H9 (cell line): ENCODE data around the gene EMC8. TPM values are rescaled to one million over a fixed set of nuclear protein-coding genes. Genes with fewer than 3 reads are reported as not detected.

Experiments
- DNase-seq: peaks from one replicate; pipeline ENCODE4 v3.0.0-alpha.2; 2017
- H2AFZ ChIP-seq: one replicate; pipeline ENCODE4 v1.6.1; 2013; ENCODE audit warnings: mild to moderate bottlenecking, low read length, control low read depth, moderate library complexity
- H2AK5ac ChIP-seq: 2 replicates; pipeline ENCODE4 v1.6.1; 2013; ENCODE audit warnings: low read length, control low read depth, mixed read lengths; ENCODE audit not compliant: insufficient read length
- H2BK120ac ChIP-seq: one replicate; pipeline ENCODE4 v1.6.1; 2013; ENCODE audit warnings: low read depth, mild to moderate bottlenecking, low read length, control low read depth, inconsistent platforms; ENCODE audit not compliant: poor library complexity, severe bottlenecking
- H2BK12ac ChIP-seq: 2 replicates; pipeline ENCODE4 v1.6.1; 2013; ENCODE audit warnings: low read length, control low read depth, mixed read lengths, low read depth; ENCODE audit not compliant: insufficient read length
- H2BK15ac ChIP-seq: 2 replicates; pipeline ENCODE4 v1.6.1; 2013; ENCODE audit warnings: low read depth, low read length, control low read depth
- H2BK20ac ChIP-seq: one replicate; pipeline ENCODE4 v1.6.1; 2013; ENCODE audit warnings: low read depth, mild to moderate bottlenecking, low read length, control low read depth, inconsistent platforms; ENCODE audit not compliant: poor library complexity, severe bottlenecking
- H2BK5ac ChIP-seq: 2 replicates; pipeline ENCODE4 v1.6.1; 2013; ENCODE audit warnings: low read length, control low read depth, mixed read lengths; ENCODE audit not compliant: insufficient read length
- H3K14ac ChIP-seq: 2 replicates; pipeline ENCODE4 v1.6.1; 2013; ENCODE audit warnings: low read length, control low read depth; ENCODE audit not compliant: insufficient read depth
- H3K18ac ChIP-seq: 2 replicates; pipeline ENCODE4 v1.6.1; 2013; ENCODE audit warnings: low read depth, mild to moderate bottlenecking, mixed read lengths, low read length, control low read depth; ENCODE audit not compliant: insufficient read length
- H3K23ac ChIP-seq: 2 replicates; pipeline ENCODE4 v1.6.1; 2013; ENCODE audit warnings: low read length, control low read depth, mixed read lengths, low read depth; ENCODE audit not compliant: insufficient read length
- H3K23me2 ChIP-seq: 2 replicates; pipeline ENCODE4 v1.6.1; 2013; ENCODE audit warnings: low read depth, mild to moderate bottlenecking, mixed read lengths, low read length, control low read depth; ENCODE audit not compliant: insufficient read length, poor library complexity, severe bottlenecking
- H3K27ac ChIP-seq: 2 replicates; pipeline ENCODE4 v1.5.1; 2013; ENCODE audit warnings: low read length, control low read depth, mixed read lengths, low read depth; ENCODE audit not compliant: insufficient read length
- H3K27me3 ChIP-seq: 2 replicates; pipeline ENCODE4 v1.6.1; 2013; ENCODE audit warnings: low read length, control low read depth, inconsistent platforms; ENCODE audit not compliant: insufficient read depth
- H3K4ac ChIP-seq: 2 replicates; pipeline ENCODE4 v1.6.1; 2013; ENCODE audit warnings: low read depth, mild to moderate bottlenecking, control low read depth, inconsistent platforms, low read length, moderate library complexity
- H3K4me1 ChIP-seq: 2 replicates; pipeline ENCODE4 v1.6.1; 2013; ENCODE audit warnings: low read length, control low read depth, inconsistent platforms; ENCODE audit not compliant: insufficient read depth
- H3K4me2 ChIP-seq: 2 replicates; pipeline ENCODE4 v1.6.1; 2013; ENCODE audit warnings: low read length, control low read depth, mixed read lengths; ENCODE audit not compliant: insufficient read length, insufficient read depth
- H3K56ac ChIP-seq: 2 replicates; pipeline ENCODE4 v1.6.1; 2013; ENCODE audit warnings: low read depth, mild to moderate bottlenecking, mixed read lengths, low read length, control low read depth; ENCODE audit not compliant: insufficient read length
- H3K79me1 ChIP-seq: 2 replicates; pipeline ENCODE4 v1.6.1; 2013; ENCODE audit warnings: low read depth, mild to moderate bottlenecking, moderate library complexity, low read length, control low read depth, inconsistent platforms; ENCODE audit not compliant: insufficient read depth, poor library complexity, severe bottlenecking
- H3K79me2 ChIP-seq: 2 replicates; pipeline ENCODE4 v1.6.1; 2013; ENCODE audit warnings: low read length, control low read depth, inconsistent platforms; ENCODE audit not compliant: insufficient read depth
- H3K9ac ChIP-seq: 2 replicates; pipeline ENCODE4 v1.6.1; 2013; ENCODE audit warnings: low read length, control low read depth, mixed read lengths; ENCODE audit not compliant: insufficient read length; ENCODE audit errors: extremely low read depth
- H3K9me3 ChIP-seq: one replicate; pipeline ENCODE4 v1.6.1; 2013; ENCODE audit warnings: low read depth, low read length, inconsistent platforms; ENCODE audit not compliant: control insufficient read depth
- H3T11ph ChIP-seq: one replicate; pipeline ENCODE4 v1.6.1; 2013; ENCODE audit warnings: mild to moderate bottlenecking, low read length, control low read depth, inconsistent platforms
- H4K20me1 ChIP-seq: one replicate; pipeline ENCODE4 v1.6.1; 2013; ENCODE audit not compliant: control insufficient read depth, insufficient read length, insufficient read depth
- H4K5ac ChIP-seq: 2 replicates; pipeline ENCODE4 v1.6.1; 2013; ENCODE audit warnings: low read depth, mild to moderate bottlenecking, mixed read lengths, low read length, control low read depth; ENCODE audit not compliant: insufficient read length
- H4K8ac ChIP-seq: replicated peaks from 2 replicates; pipeline ENCODE4 v1.6.1; 2013; ENCODE audit warnings: low read length, control low read depth, mixed read lengths, low read depth; ENCODE audit not compliant: insufficient read length
- H4K91ac ChIP-seq: 2 replicates; pipeline ENCODE4 v1.6.1; 2013; ENCODE audit warnings: low read depth, mild to moderate bottlenecking, moderate library complexity, mixed read lengths, low read length, control low read depth; ENCODE audit not compliant: insufficient read length
- H3K27ac Mint-ChIP-seq, 3 experiments: 2 replicates in 2 of 3; 3 replicates in 1 of 3; pipeline ENCODE4 v1.8.0; 2020 to 2021; ENCODE audit warnings: mixed read lengths in 3 of 3, mild to moderate bottlenecking in 1 of 3, moderate library complexity in 1 of 3
- H3K27me3 Mint-ChIP-seq: 2 replicates; pipeline ENCODE4 v1.8.0; 2021; ENCODE audit warnings: low read depth, mild to moderate bottlenecking, moderate library complexity, mixed read lengths
- H3K36me3 Mint-ChIP-seq, 3 experiments: 2 replicates in 2 of 3; 3 replicates in 1 of 3; pipeline ENCODE4 v1.8.0; 2020 to 2021; ENCODE audit warnings: low read depth in 3 of 3, mixed read lengths in 3 of 3; ENCODE audit not compliant: insufficient read depth in 1 of 3
- H3K4me1 Mint-ChIP-seq, 2 experiments: 2 replicates each; pipeline ENCODE4 v1.8.0; 2020; ENCODE audit warnings: mixed read lengths in 2 of 2
- H3K4me3 Mint-ChIP-seq, 2 experiments: 2 replicates in 1 of 2; 3 replicates in 1 of 2; pipeline ENCODE4 v1.8.0; 2020 to 2021; ENCODE audit warnings: mild to moderate bottlenecking in 2 of 2, mixed read lengths in 2 of 2, moderate library complexity in 1 of 2
- H3K9me3 Mint-ChIP-seq, 2 experiments: 2 replicates in 1 of 2; 3 replicates in 1 of 2; pipeline ENCODE4 v1.8.0; 2020; ENCODE audit warnings: mild to moderate bottlenecking in 2 of 2, mixed read lengths in 2 of 2, moderate library complexity in 1 of 2
- WGBS: extraction: QIAGEN DNeasy Blood & Tissue Kit; methylation state at CpG from one replicate; pipeline ENCODE4 v1.1.7; 2013; ENCODE audit warnings: missing lambda C conversion rate, low lambda C conversion rate, mixed read lengths; ENCODE audit not compliant: insufficient read length; ENCODE audit errors: extremely low coverage; 5-methylcytosine and 5-hydroxymethylcytosine counted together
- total RNA-seq: library from RNA; stranded (reverse); gene quantifications from 2 replicates; pipeline ENCODE4 v1.2.1, GENCODE V29; 2021
- TF ChIP-seq, protein P1 (sequence below): fragments of 200-600 bp; sonication (generic); conservative IDR thresholded peaks from 3 replicates; pipeline ENCODE4 v1.8.0; 2021; ENCODE audit warnings: antibody characterized with exemption, mild to moderate bottlenecking

EMC8 gene
- total RNA-seq, 1 experiment from 2014 or later, result 52.3 TPM

DNA sequence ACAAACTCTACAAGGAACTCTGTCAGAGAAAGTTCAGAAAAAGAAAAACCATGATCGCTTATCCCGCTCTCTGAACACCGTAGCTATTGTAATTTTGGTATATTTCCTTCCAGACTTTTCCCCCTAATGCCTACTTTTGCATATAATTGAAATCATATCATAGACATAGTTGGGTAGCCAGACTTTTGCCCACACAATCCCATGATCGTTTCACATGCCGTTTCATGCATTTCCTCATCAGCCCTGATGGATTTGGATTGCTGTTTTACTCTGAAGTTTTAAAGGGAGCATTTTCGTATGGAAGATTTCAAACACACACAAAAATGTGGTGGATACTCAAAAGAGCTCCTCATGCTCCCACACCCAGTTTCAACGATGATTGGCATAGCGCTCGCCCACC is 31.5 kb upstream of the EMC8 start:
- Mint-ChIP-seq H3K4me1 (peaks cover 0 to 7% of the 10 kb centered on the region in 2 experiments; a peak in 2 of 4 replicates), H3K27ac (no peak overlapping the region), H3K27me3 (peaks cover 27% of the 10 kb centered on the region), H3K4me3 (no peak overlapping the region), H3K9me3 (peaks cover 11 to 19% of the 10 kb centered on the region in 2 experiments), H3K36me3 (peaks cover 2 to 10% (median 2%) of the 10 kb centered on the region in 3 experiments; a peak in 4 of 7 replicates)
- Histone ChIP-seq H3K9me3 (no peaks in the 10 kb centered on the region), H3K4me1 (no peaks in the 10 kb centered on the region), H3K23ac (no peak overlapping the region), H3K4ac (no peak overlapping the region), H2BK15ac (no peak overlapping the region), H2AK5ac (no peak overlapping the region), H4K91ac (no peak overlapping the region), H3K79me2 (no peaks in the 10 kb centered on the region), H4K8ac (no peak overlapping the region), H2BK5ac (no peak overlapping the region), H3K9ac (no peak overlapping the region), H4K5ac (no peak overlapping the region), H2BK120ac (no peak overlapping the region), H2BK12ac (no peak overlapping the region), H3K23me2 (no peaks in the 10 kb centered on the region), H4K20me1 (no peaks in the 10 kb centered on the region), H2BK20ac (no peak overlapping the region), H3K27ac (no peak overlapping the region), H3K18ac (no peak overlapping the region), H3K56ac (no peak overlapping the region), H2AFZ (no peak overlapping the region), H3K4me2 (no peak overlapping the region), H3K14ac (no peak overlapping the region), H3K27me3 (no peaks in the 10 kb centered on the region), H3K79me1 (no peaks in the 10 kb centered on the region), H3T11ph (no peak overlapping the region)
- no peak for DNase-seq
- WGBS, result no CpG with 5 or more reads among the region's 9 CpGs
- TF ChIP-seq, protein P1, sequence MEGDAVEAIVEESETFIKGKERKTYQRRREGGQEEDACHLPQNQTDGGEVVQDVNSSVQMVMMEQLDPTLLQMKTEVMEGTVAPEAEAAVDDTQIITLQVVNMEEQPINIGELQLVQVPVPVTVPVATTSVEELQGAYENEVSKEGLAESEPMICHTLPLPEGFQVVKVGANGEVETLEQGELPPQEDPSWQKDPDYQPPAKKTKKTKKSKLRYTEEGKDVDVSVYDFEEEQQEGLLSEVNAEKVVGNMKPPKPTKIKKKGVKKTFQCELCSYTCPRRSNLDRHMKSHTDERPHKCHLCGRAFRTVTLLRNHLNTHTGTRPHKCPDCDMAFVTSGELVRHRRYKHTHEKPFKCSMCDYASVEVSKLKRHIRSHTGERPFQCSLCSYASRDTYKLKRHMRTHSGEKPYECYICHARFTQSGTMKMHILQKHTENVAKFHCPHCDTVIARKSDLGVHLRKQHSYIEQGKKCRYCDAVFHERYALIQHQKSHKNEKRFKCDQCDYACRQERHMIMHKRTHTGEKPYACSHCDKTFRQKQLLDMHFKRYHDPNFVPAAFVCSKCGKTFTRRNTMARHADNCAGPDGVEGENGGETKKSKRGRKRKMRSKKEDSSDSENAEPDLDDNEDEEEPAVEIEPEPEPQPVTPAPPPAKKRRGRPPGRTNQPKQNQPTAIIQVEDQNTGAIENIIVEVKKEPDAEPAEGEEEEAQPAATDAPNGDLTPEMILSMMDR, result no peak
